ENCODE data around the gene B4GALT6.
"Not testable (repeated sequence)": the region's sequence is repeated elsewhere in the genome, so short reads cannot be mapped to it uniquely, and the experiment has no call there.

B4GALT6 gene, protein sequence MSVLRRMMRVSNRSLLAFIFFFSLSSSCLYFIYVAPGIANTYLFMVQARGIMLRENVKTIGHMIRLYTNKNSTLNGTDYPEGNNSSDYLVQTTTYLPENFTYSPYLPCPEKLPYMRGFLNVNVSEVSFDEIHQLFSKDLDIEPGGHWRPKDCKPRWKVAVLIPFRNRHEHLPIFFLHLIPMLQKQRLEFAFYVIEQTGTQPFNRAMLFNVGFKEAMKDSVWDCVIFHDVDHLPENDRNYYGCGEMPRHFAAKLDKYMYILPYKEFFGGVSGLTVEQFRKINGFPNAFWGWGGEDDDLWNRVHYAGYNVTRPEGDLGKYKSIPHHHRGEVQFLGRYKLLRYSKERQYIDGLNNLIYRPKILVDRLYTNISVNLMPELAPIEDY

DNA sequence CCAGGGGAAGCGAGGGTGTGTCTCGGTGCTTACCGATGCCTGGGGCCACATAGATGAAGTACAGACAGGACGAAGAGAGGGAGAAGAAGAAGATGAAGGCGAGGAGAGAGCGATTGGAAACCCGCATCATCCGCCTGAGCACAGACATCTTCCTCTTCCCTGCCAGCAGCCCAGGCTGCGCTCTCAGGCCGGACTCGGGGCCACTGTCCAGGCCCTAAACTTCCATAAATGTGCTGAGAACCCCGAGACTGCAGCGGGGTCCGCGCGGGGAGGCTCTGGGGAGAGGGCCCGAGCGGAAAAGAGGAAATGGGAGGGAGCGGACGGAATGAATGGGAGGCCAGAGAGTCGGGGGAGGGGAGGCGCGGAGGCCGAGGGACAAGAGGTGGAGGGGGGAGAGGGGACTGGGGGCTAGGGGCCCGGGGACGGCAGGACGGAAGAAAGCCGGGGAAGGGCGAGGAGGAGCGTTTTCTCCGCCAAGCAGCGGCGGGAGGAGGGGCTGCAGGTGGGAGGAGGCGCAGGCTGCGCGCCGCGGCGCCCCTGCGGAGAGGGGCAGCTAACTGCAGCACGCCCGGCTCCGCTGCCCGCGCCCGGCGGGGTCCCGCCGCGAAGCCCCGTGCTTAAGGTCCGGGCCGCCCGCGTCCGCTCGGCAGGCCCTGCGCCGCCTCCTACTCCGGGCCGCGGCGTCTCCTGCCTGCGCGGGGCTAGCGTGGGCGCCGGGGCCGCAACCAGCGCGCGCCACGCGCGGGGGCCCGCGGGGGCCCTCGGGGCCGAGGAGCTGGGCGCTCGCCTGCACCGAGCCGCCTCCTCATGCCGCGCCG lies at the start of gene B4GALT6:
B4GALT6 (minus strand) TSS at position 303 of the 818 bp plus-strand sequence; CDS start at position 148, 155 bp downstream.
- in situ Hi-C loops (cut with MboI; ENCODE audit: low sequenced_read_pairs), result no loop called here

DNA sequence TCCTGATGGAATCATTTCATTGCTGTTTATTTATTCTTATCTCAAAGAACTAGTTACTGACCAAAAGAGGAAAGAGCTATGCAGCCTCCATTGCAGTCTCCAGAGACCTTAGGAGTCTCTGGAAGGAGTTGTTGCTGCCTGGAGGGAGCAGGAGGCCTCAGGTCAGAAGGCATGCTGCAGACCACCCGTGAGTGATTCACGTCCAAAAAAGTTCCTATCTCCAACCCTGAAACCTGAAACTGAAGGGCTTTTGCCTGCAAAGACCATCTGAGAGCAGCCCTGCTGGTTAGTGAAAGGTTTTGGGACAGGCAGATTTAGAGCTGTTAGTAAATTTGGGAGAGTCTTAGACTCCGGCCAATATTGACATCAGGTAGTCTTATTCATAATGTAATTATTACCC lies 47.2 kb upstream of the B4GALT6 start:
- in situ Hi-C loops (cut with MboI; ENCODE audit: low sequenced_read_pairs), result no loop called here

DNA sequence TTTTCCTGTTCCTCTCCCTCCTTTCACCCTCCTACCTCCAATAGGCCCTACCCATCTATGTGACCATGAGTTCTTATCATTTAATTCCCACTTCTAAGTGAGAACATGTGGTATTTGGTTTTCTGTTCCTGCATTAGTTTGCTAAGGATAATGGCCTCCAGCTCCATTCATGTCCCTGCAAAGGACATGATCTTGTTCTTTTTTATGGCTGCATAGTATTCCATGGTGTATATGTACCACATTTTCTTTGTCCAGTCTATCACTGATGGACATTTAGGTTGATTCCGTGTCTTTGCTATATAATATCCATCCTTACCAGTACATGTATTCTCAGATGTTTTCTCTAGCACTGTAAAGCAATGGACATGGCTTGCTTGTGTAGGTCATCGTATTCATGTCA lies 44.8 kb upstream of the B4GALT6 start:
- in situ Hi-C loops (cut with MboI; ENCODE audit: low sequenced_read_pairs), result not testable (repeated sequence)

DNA sequence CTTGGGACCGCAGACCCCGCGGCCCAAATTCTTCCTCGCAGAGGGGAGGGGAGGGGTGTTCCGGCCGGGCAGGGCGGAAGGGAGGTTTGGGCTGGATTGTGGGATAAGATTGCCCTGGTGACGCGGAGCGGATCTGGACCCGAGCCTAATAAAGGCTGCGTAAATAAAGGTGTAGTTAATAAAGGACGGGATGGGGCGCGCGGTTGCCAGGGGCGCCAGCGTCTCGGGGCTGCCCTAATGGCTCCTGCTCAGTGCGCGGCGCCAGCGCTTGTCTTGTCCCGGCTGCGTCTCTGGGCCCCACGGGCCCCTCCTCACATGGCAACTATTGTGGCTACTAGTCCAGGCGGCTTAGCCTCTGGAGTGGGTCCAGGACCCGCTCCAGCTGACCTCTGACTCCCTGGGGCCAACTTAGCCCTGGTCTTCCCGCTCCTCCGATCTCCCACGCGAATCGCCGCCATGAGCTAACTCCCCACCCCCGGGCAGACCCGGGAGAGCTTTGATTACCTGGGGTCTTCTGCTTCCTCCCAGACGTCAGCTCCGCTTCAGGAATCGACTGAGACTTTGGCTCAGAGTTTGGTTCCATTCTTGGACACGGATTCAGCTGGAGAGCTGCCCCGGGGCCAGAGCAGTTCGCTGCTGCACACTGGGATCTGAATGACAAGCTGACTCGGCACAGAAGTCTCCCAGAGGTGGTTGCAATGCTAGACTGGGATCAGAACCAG lies 39.8 kb upstream of the B4GALT6 start:
- in situ Hi-C loops (cut with MboI; ENCODE audit: low sequenced_read_pairs), result no loop called here

DNA sequence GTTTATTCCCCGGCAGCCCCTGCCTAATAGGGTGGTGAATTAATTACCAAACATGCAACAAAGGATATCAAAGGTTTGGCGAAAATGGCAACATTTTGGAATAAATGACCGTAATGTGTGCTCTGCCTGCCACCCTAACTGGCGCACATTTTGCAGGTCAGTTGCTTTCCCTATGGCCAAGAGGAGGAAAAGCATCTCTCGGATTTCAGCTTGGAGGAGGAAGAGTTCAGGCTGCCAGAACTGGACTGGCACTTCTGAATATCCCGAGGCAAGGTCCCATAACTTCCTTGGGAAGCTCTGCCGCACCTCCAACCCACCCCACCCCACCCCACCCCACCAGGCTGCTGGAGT lies 39.2 kb upstream of the B4GALT6 start:
- in situ Hi-C loops (cut with MboI; ENCODE audit: low sequenced_read_pairs), result no loop called here

DNA sequence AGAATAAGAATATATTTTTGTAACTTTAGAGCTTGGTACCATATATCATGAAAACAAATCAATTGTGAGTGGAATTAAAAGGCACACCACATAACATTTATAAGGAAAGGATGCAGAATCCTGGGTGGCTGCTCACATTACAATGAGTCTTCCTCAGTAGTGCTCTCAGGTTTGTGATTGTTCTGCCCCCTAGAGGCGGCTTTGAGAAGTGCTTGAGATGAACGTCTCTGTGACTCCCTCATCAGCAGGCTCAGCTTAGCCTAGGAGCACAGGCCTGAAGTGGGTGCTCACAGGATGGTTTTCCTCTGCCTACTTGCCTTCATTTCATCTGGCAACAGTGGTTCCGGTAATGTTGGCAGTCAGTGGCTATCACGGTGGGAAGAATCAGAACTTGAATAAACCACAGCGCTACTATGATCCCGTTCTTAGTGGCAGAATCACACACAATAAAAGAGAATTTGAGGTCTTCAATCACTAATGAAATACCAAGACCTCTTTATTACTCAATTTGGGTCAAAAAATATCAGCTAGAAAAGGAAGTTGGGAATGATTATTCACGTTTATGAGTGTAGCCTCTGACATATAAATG lies 38.1 kb upstream of the B4GALT6 start:
- in situ Hi-C loops (cut with MboI; ENCODE audit: low sequenced_read_pairs), result no loop called here

DNA sequence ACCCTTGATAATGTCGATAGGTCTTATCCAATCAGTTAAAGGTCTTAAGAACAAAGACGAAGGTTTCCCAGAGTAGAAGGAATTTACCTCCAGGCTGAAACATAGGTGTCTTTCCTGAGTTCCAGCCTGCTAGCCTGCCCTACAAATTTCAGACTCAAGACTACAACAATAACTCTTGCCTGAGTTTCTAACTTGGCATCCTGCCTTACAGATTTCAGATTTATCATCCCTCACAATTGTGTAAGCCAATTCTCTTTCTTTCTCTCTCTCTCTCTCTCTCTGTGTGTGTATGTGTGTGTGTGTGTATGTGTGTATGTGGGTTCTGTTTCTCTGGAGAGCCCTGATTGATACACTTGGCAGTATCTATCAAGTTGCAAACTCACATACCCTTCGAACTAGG lies 37.2 kb upstream of the B4GALT6 start:
- in situ Hi-C loops (cut with MboI; ENCODE audit: low sequenced_read_pairs), result no loop called here

DNA sequence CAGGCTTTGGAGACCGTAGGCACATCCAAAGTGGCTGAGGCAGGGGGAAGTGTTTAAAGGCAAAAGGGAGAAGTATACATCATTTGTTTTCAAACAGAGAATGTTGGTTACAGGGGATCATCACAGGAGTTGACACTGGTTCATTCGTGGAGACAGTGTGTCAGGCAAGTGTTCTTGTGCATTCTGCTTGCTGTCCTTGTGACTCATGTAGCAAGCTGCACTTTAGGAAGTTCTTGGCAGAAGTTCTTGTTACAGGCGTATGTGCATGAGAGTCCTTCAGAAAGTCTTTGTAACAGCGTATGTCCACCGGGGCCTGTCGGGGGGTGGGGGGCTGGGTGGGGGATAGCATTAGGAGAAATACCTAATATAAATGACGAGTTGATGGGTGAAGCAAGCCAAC lies 36.5 kb upstream of the B4GALT6 start:
- in situ Hi-C loops (cut with MboI; ENCODE audit: low sequenced_read_pairs), result no loop called here

DNA sequence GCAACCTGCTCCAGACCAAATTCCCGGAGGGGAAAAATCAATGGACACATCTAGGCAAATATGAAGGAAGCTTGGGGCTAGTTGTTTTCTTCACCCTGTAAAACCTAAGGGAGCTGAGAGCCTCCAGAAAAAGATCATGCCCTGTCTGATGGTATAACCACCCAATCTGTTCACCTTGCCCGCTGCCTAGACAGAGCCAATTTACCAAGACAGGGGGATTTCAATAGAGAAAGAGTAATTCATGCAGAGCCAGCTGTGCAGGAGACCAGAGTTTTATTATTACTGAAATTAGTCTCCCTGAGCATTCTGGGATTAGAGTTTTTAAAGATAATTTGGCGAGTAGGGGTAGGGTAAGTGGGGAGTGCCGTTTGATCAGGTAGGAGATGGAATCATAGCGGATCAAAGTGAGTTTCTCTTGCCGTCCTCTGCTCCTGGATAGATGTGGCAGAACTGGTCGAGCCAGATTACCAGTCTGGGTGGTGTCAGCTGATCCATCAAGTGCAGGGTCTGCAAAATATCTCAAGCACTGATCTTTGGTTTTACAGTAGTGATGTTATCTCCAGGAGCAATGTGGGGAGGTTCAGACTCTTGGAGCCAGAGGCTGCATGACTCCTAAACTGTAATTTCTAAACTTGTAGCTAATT lies 35.1 kb upstream of the B4GALT6 start:
- in situ Hi-C loops (cut with MboI; ENCODE audit: low sequenced_read_pairs), result no loop called here

DNA sequence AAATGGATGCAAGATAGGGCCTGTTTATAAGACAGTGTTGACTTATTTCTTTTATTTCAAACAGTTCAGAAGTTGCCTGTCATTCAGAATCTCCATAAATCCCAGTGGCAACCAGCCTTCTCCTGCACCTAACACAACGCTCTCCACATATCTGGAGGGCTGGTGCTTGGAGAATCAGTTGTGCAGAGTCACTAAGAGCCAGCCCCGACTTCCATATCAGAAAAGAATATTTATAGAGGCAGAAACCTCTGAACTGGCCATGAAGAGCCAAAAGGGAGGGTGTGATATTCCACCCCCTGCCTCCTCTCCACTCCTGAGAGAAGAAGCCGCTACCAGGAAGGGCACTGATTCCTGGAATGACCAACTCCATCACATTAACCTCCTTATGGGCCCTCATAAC lies 34.0 kb upstream of the B4GALT6 start:
- in situ Hi-C loops (cut with MboI; ENCODE audit: low sequenced_read_pairs), result no loop called here

DNA sequence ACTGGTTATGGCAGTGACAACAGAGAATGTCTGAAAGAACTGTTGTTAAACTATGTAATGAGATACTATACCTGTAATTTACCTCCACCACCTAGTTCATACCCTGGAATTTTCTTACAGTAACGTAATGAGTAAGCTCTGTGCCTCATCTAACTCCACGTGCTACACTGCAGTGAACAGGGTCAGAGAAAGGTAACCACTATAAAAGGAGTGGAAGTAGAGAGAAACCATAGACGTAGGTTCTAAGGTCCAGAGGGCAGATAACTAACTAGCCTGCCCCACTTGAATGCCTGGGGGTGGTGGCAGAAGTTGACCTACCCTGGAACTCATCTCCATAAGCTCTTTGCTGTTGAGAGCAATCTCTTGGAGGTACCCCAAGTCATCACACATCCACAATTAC lies 32.0 kb upstream of the B4GALT6 start:
- in situ Hi-C loops (cut with MboI; ENCODE audit: low sequenced_read_pairs), result no loop called here

DNA sequence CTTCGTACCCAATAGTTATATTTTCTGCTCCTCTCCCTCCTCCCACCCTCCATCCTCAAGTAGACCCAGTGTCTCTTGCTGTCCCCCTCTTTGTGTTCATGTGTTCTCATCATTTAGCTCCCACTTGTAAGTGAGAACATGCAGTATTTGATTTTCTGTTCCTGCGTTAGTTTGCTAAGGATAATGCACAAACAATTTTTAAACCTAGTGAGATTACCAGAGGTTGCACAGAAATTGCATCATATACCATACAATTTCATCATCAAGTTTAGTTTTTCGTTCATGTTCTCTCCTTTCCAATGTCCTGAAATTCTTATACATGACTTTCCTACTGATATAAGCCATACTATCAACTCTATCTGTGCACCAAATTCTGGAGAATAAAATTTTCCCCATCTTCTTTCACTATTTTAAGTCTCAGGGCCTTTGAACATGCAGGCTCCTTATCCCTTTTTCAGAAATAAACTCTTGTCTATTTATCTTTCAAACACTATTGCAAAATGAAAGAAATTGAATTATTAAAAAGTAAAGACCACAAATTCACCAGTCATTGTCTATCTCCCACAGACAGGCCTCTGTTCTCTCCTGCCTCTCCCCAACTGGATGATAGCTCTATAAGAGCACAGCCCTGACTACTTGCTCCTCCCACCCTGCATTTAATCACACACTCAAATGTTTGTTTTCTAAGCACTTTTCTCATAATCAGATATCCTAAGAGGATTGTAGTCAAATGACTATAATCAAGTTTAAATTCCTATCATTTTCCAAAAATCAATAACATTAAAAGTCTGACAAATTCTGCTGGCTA lies 27.2 kb upstream of the B4GALT6 start:
- in situ Hi-C loops (cut with MboI; ENCODE audit: low sequenced_read_pairs), result no loop called here

DNA sequence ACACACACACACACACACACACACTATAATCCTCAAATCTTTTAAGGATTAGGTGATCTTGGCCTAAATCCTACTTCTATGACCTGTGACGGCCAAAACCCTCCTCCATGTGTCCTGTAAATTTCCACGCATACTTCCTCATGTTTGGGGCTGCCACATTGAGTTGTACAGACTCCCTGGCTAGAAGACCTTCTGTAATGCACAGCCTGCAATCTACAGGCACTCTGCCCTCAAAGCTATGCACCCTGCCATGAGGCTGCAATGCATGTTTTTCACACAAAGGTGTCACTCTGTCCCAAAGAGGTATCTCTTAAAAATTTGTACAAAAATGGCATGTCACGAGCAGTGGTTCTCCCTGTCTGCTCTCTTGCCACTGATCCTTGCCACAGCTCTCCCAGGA lies 26.4 kb upstream of the B4GALT6 start:
- in situ Hi-C loops (cut with MboI; ENCODE audit: low sequenced_read_pairs), result no loop called here

DNA sequence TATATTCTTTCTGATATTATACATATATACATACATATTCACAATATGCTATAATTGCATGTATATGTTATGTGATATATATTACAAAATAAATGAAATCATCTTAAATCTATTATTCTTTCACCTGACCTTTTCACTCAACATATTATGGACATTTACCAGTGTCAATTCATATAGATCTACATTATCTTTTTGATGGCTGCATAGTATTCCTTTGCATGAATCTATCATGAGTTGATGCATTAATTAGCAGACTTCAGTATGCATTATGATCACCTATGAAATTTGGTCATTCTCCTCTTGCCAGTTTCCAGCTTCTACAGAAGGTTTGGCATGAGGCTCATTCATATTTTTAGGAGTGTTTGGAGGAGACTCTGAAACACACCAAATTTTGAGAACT lies 23.4 kb upstream of the B4GALT6 start:
- in situ Hi-C loops (cut with MboI; ENCODE audit: low sequenced_read_pairs), result no loop called here

DNA sequence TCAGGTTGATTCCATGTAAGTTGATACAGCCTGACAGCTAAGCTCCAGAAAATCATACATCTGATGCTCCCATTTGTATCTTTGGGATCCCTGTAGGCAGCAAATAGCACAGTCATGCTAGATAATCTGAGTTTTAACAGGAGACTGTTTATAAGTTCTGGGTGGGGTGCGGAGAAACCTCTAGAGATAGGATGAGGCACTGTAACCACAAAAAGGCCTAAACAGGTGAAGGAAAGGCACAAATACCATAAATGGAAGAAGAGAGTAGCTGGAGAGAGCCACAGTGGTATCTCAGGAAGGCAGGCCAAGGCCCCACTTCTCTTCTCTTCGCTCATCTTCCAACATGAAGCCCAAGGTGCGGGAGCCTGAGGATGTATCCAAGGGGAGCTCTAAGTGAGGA lies 18.1 kb upstream of the B4GALT6 start:
- in situ Hi-C loops (cut with MboI; ENCODE audit: low sequenced_read_pairs), result no loop called here

DNA sequence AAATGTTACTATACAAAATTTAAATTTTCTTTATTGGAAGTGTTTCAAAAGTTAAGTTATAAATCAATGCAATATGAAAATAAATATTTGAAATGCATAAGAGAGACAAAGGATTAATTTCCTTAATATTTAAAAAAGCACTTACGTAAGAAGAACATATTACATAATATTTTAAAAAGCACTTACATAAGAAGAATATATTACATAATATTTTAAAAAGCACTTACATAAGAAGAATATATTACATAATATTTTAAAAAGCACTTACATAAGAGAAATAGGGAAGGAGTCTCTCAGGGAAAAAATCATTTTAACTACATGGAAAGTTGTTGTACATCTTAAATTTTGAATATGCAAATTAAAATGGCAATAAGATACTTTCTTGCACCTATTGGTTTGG lies 17.4 kb upstream of the B4GALT6 start:
- in situ Hi-C loops (cut with MboI; ENCODE audit: low sequenced_read_pairs), result no loop called here

DNA sequence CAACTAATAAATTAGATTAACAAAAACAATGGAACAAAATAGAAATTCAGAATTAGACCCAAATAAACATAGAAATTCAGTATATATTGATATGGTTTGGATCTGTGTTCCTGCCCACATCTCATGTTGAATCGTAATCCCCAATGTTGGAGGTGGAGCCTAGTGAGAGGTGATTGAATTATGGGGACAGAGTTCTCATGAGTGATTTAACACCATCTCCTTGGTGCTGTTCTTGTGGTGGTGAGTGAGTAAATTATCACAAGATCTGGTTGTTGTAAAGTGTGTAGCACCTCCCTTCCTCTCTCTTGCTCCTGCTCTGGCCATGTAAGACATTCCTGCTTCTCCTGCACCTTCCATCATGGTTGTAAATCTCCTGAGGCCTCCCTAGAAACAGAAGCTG lies 16.6 kb upstream of the B4GALT6 start:
- in situ Hi-C loops (cut with MboI; ENCODE audit: low sequenced_read_pairs), result no loop called here

DNA sequence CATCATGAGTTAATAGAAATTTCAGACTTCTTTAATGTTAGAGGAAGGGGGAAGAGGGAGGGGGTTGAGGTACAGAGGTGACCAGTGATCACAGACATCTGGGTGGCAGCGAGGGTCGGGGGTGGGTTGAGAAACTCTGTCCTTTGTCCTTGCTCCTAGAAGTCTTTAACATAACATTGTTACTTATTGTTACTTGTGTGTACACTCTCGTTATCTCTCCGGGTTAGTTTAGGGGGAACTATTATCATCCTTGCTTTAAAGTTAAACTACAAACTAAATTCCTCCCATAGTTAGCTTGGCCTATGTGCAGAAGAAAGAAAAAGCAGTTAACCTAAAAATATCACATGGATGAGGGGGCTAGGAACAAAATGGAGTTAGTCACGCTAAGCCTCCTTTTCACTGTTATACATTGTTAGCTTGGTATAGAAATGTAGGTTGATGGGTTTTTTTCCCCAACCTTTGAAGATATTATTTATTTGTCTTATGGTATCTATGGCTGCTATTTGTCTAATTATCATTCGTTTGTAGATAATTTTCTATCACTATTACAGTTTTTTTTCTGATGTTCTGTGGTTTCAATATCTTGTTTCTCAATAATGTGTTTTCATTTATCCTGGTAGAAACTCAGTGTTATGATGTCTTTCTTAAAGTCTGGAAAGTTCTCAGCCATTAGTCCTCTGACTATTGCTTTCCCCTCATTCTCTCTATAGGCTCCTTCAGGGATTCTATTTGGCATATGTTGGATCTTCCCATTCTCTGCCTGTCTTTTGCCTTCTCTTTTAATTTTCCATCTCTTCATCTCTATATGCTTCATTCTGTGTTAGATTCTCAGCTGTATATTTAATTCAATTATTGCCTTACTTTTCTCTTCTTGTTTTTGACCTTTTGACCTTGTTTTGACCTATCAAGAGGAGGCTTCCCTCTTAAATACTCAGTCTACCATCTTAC lies 13.2 kb upstream of the B4GALT6 start:
- in situ Hi-C loops (cut with MboI; ENCODE audit: low sequenced_read_pairs), result no loop called here

DNA sequence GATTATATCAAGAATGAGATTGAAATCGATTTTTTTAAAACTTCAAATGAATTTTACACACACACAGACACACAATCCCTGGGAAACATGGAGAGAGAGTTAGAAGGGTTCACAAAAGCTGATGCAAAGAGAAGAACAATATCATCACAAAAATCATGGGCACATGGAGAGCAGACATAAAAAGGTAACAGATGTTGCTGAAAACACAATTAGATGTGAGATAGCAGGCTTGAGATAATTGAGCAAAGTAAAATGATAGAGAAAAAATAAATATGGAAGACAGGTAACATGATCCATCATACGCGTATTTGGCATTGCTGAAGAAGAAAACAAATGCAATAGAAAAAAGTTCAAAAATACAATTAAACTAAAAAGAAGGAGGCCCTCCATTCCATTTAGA lies 11.6 kb upstream of the B4GALT6 start:
- in situ Hi-C loops (cut with MboI; ENCODE audit: low sequenced_read_pairs), result no loop called here
